Ovary (tissue), 3 donors: ENCODE data around the gene TMEM72.

Experiments used
- CTCF ChIP-seq, 3 donors: fragments of 450-650 bp in 2 of 3; fragments of 200-600 bp in 1 of 3; IDR thresholded peaks; one replicate each; pipeline versions ENCODE4 v1.5.1 to v1.8.0; 2016 to 2022; ENCODE audit warnings: antibody characterized with exemption in 3 of 3, mild to moderate bottlenecking in 1 of 3
- POLR2A ChIP-seq: fragments of 450-650 bp; IDR thresholded peaks from one replicate; pipeline ENCODE4 v1.6.1; 2017; ENCODE audit warnings: antibody characterized with exemption, mild to moderate bottlenecking, moderate library complexity
- donor health status: DM: no; HTN: no; CAD: no.

- TF ChIP-seq CTCF (IDR thresholded peaks at IDR 0.05) (no peak), POLR2A (no peak)
These were observed 5.3 kb downstream of the TMEM72 start for GRCh38 chr10:44916429-44916828.
